GM21528 (cell line): ENCODE results near the gene RPA3.
"Not testable (repeated sequence)": the region's sequence is repeated elsewhere in the genome, so short reads cannot be mapped to it uniquely, and the experiment has no call there.

ENCODE experiments used
- ATAC-seq: cut with Tn5 transposase; IDR thresholded peaks from one replicate; pipeline ENCODE4 v1.9.1; 2021; ENCODE audit warnings: mild to moderate bottlenecking, moderate library complexity; ENCODE audit not compliant: unreplicated experiment, low FRiP score

Gene RPA3

DNA sequence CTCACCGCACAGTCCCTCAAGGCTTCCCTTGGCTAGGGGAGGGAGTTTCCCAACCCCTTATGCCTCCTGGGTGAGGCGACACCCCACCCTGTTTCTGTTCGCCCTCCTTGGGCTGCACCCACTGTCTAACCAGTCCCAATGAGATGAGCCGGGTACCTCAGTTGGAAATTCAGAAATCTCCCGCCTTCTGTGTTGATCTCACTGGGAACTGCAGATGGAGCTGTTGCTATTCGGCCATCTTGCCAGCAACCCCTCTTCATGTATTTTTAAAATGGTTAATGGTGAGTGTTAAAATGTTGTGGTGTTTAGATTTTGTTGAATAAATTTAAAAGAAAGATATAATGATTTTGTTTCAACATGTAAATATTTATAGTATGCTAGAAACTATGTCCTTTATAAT is 55.9 kb downstream of the RPA3 start:
- ATAC-seq: no peak

DNA sequence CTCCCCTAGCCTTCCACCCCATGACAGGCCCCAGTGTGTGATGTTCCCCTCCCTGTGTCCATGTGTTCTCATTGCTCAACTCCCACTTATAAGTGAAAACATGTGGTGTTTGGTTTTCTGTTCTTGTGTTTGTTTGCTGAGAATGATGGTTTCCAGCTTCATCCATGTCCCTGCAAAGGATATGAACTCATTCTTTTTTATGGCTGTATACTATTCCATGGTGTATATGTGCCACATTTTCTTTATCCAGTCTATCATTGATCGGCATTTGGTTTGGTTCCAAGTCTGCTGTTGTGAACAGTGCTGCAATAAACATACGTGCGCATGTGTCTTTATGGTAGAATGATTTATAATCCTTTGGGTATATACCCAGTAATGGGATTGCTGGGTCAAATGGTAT is 61.9 kb downstream of the RPA3 start:
- ATAC-seq: not testable (repeated sequence)

DNA sequence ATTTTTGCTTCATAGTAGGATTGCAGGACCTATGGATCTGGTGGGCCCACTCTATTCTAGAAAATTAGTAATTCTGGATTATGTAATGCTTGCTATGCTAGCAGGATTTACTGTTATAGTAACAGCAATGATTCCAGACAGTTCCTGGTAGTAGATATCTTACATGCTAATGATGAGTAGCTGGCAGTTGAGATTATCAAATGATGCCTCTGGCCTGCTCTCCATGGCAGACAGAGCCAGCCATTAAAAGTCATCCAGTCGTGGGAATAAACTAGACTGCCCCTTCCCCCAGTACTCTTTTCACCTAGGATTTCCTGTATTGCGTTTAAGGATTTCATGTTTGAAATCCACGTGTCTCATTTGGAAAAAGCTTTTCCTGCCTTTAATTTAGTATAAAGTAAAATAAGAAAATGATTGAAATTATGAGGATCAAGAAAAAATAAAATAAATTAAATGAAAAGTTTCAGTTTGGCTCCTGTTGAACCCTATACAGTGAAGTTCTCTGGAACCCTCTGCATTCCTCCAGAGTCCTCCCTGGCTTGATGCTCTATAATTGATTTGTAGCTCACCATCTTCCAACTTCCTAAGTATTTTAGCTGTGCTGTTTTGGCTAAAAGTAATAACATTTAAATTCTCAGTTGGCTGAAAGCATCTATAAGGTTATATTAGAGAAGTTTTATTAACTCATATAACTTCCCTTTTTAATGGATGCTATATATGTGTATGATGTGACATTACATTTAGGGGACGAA is 63.3 kb downstream of the RPA3 start:
- no peak for ATAC-seq

DNA sequence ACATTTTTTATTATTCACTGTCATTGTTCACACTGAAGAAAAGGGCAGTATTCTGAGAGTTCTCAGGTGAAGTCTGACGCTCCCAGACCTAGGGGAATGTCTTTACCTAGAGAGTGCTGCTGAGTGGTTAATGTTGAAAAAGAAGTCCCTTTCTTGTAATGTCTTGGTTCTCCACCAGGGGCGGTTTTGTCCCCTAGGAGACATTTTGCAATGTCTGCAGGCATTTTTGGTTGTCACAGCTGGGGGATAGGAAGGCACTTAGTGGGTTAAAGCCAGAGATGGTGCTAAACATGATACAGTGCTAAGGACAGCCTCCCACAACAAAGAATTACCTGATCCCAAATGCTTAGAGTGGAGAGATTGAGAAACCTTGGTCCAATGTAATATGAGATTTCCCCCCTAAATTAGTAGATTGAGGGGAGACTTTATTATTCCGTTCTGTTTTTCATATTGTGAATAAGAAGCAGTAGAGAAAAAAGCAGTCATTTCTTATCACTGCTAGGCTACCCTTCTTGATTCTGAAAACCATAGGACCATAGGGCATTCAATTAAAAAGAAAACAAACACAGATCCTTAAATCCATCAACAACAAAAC is 64.7 kb downstream of the RPA3 start:
- no peak for ATAC-seq

DNA sequence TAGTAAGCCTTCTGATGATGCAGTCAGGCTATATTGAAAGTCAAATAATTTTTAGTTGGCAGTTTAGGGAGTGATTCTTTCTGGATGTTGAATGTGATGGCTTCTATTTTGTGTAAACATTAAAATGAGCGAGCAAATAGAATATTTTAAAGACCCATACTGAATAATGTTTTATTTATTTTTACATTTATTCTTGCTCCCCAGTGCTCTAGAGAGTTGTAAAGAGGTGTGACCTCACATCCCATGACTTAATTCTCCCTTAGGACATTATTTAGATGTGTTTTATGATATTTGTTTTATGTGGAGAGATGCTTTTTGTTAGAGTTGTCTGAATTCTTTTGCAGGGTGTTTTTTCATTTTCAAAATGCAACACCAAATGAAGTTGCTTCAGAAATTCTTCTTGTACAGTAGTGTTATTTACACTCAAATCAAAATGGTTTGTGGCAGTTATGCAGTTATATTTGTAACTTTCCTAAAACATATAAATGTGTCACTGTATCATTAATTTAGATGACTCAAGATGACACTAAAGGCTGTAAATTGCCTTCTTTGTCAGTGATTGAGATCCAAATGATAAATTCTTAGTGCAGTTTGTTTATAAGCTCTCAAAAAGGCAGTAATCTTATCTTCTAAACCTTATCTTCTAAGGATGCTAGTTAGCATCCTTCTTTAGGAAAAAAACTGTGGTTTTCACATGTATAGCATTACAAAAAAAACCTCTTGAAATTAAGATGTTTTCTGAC is 65.4 kb downstream of the RPA3 start:
- no peak for ATAC-seq

DNA sequence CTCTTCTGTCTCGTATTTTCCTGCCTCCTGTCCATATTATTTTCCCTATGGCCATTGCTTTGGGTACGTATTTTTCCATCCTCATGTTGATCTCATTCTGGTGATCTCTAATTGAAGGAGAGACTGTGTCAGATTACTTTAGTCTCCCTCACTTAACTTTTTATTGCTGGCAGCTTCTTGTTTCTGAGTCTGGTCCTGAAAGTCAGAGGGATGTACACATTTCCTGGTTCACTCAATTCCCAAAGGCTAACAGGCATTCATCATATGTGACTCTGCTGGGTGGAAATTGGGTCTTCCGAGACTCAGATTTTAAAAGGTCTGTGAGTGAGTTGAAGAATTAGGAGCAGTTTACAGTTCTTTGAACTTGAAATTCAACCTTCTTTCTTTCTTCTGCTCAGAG is 66.9 kb downstream of the RPA3 start:
- no peak for ATAC-seq

DNA sequence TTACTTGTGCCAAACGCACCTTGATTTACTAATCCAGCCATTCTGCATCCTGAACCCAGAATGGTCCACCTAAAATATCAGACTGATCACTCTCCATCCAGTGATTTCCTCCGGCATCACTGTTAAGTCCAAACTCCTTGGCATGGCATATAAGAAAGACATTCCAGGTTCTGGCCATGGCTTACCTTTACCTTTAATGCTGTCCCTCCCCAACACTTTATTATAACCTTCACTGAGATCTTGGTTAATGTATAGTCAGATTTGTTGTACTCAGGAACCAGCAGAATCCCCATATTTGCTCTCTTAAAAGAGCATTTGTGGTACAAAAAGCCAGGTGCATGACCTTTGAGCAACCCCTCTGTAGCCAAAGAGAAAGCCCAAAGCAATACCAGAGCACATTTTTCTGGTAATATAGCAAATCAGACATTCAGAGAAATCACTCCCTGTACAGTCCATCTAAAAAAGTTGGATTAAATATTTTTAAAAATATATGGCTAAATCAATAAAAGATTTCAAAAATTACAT is 67.7 kb downstream of the RPA3 start:
- ATAC-seq: no peak

DNA sequence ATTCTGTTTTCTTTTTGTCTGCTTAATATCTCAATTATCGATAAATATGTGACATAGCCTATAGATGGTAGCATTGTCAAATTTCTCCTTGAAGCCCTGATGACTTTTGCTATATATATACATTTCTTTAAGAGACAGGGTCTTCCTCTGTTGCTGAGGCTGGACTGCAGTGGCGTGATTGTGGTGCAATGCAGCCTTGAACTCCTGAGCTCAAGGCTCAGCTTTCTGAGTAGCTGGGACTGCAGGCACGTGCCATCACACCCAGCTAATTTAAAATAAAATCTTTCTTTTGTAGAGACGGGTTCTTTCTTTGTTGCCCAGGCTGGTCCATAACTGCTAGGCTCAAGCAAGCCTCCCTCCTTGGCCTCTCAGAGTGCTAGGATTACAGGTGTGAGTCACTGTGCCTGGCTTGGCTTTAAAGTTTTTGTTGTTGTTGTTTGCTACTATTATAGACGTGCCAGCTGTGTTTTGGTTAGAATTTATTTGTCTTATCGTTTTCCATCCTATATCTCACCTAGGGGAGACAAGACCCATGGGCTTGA is 70.8 kb downstream of the RPA3 start:
- no peak for ATAC-seq

DNA sequence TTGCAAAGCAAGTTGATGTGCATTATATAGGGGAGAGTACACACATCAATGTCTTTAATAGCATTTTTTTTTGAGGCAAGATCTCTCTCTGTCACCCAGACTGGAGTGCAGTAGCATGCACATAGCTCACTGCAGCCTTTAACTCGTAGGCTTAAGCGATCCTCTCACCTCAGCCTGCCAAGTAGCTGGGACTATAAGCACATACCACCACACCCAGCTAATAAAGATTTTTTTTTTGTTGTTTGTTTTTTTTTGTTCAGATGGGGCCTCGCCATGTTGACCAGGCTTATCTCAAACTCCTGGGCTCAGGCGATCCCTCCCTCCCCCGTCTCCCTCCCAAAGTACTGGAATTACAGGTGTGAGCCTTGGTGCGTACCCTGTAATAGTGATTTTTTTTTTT is 76.3 kb downstream of the RPA3 start:
- ATAC-seq: no peak

DNA sequence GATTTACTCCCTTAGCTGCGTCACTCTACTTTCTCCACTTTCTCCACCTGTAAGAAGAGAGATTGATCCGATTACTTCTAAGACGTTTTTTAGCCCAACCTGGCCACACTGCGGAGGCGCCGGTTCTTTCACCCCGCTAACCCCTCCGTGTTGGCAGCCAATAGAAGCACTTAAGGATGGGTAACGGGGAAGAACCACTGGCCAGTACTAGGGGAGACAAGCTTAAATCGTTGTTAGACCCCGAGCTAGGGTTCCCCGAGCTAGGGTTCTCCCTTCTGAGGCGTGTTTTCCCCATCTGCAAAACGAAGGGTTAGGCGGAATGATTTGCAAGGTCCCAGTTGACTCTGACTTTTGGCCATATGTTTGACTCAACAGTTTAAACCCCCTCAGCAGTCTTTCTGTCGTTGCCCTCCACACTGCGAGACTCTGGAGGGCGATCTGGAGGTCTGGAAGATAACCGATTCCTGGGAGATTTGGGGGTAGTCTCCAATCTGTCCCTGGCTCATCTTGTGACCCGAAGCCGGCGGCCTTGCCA is 77.2 kb downstream of the RPA3 start:
- ATAC-seq: no peak

DNA sequence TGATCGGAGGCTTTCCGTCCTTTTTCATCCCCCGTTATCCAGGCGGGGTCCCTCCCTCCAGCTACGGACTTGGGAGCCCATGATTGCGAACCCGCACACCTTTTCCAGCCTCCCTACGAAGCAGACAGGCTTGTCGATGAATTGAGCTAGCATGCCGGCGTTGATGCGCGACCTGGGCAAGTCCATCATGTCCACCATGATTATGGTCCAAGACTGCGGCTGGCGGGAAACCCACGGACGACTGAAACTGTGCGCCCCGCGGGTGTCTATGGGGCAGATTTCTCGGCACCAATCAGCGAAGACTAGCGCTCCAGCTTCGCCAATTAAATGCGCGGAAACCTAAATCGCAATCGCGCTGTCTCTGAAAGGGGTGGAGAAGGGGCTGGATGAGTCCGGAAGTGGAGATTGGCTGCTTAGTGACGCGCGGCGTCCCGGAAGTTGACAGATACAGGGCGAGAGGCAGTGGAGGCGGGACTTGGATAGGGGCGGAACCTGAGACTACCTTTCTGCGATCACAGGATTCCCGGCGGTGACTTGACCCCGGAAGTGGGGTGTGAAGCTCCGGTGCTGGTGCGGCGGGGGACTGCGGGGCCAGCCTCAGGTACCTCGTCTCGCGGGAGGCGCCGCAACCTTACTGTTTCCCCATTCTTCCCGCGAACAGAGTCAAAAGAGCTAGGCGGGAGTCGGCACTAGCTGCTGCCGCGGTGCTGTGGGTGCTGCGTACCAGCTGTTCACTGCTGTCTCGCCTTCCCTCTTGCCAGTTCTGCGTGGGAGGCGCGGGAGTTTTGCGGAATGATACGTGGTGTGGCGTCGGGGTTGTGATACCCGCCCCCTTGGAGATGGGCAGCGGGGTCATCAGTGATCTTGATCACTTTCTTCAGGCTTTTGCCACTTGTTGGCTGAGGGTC is 77.9 kb downstream of the RPA3 start, which contains the start of gene UMAD1:
Gene UMAD1 (plus strand): TSS at position 532 of the 908 bp plus-strand sequence. CDS start 32,620 bp downstream, outside the sequence.
- ATAC-seq: peak; percentile 95

DNA sequence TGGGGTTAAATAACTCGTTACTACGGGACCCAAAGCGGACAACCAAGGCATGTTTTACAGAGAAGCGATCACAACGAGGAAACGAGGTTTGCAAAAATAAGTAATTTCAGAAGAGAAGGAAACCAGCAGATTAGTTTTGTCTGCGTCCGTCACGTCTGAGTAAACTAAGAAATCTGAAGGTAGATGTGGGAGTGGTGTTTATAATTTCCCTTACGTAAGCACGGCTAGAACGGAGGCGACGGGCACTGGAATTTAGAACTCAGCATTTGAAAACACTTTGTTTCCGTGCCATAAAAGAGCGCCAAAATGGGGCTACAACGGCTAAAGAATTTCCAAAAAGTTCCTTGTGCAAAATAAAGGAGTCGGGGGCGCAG is 78.6 kb downstream of the RPA3 start:
- ATAC-seq: peak; percentile 15

DNA sequence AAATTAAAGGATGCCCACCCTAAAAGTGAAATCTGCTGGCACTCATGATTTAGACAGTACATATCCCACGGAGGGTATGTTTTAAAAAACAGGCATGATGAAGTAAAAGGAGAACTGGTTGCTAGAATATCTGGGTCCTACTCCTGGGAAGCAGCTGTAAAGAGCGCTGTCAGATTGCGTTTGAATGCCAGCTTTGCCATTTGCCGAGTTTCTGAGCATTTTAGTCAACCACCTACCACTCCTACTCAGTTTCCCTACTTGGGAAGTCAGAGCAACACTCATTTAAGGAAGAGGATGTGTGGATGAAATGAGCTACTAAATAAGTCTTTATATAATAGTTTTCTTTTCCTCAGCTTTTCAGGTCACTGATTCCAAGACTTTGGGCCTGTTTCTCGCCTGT is 79.0 kb downstream of the RPA3 start:
- ATAC-seq: no peak

DNA sequence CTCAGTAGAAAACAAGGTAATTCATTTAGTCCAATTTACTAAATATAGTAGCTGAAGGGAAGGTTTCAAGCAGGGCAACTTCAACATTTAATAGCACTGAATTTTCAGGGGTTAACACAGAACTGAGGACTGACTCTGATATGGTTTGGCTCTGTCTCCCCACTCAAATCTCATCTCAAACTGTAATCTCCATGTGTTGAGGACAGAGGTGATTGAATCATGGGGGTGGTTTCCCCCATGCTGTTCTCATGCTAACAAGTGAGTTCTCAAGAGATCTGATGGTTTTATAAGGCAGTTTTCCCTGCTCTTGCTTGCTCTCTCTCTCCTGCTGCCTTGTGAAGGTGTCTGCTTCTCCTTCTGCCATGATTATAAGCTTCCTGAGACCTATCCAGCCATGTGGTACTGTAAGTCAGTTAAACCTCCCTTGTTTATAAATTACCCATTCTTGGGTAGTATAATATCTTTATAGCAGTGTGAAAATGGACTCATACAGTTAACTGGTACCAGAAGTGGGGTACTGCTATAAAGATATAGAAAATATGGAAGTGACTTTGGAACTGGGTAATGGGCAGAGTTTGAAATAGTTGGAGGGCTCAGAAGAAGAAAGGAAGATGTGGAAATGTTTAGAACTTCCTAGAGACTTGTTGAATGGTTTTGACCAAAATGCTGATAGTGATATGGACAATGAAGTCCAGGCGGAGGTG is 87.6 kb downstream of the RPA3 start:
- ATAC-seq: no peak

DNA sequence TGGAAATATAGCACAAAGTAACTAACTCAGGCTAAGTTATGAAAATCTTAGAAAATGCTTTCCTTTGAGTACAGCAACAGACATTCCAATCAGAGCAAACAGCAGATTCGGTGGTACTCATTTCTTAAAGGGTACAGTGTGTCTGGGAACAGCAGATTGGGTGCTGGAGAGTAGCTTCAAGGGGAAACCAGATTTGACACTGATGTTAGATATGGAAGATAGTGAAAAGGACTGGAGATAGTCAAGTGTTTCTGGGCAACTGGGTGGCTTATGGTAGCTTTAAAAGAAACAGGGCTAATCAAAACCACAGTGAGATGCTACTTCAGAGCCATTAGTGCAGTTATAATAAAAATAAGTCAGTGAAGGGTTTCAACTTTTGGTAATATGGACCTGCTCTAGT is 89.9 kb downstream of the RPA3 start:
- ATAC-seq: no peak

DNA sequence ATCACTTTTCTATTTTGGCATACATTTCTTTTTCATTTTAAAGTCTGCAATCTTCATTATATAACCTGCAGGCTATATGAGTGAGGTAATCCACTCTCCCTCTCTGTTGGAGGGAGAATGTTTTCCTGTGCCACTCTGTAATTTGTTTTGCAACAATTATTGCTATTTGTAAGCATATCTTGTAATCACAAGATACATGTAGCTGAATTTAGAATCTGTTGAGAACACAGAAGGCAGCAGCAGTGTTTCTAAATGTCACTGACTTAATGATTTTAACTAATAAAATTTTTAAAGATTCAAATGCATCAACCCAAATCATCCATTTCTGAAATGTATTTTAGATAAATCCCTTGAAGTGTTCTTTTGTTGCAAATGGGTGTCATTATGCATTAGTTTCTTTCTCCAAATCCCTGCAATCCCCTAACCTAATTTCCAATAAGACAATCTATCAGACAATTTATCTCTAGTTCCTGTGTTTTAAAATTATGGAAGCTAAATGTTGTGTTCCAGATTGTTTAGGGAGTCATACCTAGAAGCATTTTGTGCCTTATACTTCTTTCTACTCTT is 97.7 kb downstream of the RPA3 start:
- ATAC-seq: no peak

DNA sequence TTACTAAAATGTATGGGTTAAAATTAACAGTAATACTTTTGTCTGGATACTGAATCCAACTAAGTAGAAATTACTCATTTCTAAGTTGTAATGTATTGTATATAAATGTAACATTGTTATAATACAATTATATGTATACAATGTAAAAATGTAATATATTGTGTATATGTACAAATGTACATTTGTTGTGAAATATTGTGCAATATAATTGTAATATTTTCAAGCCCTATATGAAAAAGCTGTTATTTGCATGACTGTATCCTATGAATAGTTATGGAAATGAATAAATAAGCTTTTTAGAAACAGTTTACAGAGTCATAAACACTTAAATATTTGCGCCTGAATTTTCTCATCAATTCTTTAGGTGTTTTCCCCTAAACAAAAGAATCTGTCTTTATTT is 98.2 kb downstream of the RPA3 start:
- no peak for ATAC-seq

DNA sequence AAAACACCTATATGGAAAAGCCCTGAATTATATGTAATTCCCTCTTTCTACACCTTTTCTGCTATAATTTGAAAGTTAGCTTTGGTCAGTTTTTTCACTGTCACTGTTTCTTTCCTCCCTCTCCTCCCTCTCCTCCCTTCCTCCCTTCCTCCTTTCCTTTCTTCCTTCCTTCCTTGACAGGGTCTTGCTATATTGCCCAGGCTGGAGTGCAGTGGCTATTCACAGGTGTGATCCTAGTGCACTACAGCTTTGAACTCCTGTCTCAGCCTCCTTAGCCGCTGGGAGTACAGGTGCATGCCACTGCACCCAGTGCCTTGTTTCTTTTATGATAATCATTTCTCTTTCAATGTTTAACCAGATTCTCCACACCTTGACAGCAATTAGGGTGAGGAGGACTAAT is 100.0 kb downstream of the RPA3 start:
- no peak for ATAC-seq

DNA sequence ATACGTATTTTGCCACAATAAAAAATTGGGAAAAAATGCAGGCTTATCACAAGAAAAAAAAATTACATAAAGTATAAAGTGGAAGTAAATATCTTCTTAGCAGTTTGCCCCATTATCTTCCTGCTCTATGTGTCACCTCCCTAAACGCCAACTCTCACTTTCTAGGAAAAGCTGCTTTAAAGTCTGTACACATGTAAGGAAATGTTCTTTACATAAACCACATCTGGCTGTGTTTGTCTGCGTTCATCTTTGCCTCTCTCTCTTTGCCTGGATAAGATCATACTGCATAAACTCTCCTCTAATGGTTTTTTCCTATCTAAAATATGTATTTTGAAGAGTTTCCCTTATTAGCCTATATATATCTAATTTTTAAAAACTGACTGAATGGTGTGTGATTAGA is 100.9 kb downstream of the RPA3 start:
- ATAC-seq: no peak
